RWPE1 (cell line): ENCODE measurements around the gene ECD.

Source experiments
- CTCF ChIA-PET: fragments of 350-600 bp; sonication (Branson Sonifier 250); formaldehyde crosslinking; extraction: SDS; loops from one replicate; lab custom pipeline; 2021; lab: Yijun Ruan, JAX
- POLR2A ChIA-PET: fragments of 400-600 bp; formaldehyde crosslinking; extraction: SDS; loops from one replicate; lab custom pipeline; 2020; ENCODE audit warnings: antibody characterized with exemption; ENCODE audit not compliant: low non-redundant PET; lab: Yijun Ruan, JAX
- DNase-seq: peaks from one replicate; pipeline ENCODE4 v3.0.0; 2012; ENCODE audit warnings: low spot score
- H3K27ac ChIP-seq: fragments of 450-650 bp; 2 replicates; pipeline ENCODE4 v1.5.1; 2017
- CTCF ChIP-seq: fragments of 450-650 bp; conservative IDR thresholded peaks from 2 replicates; pipeline ENCODE4 v1.5.1; 2017; ENCODE audit warnings: low read depth, mild to moderate bottlenecking

Gene ECD

GRCh38 chr10:73167783-73168464 lies at the start of gene ECD, which contains the start of gene FAM149B1:
TSS of gene ECD (minus strand) at chr10:73168008. CDS start at chr10:73163937, 4,071 bp downstream.
TSS of gene FAM149B1 (plus strand) at chr10:73168119. CDS start at chr10:73168340, 221 bp downstream.
- H3K27ac ChIP-seq = peak within 1 kb of the TSS; percentile 94
- ChIA-PET CTCF (interaction anchor here (0.5 to 0.6 kb wide), 4 partner anchors 23 to 667 kb away, joined by 3 to 4 read pairs (median 4); no protein-coding TSS in a partner anchor), POLR2A (interaction anchor here (0.6 to 1.3 kb wide), 2 partner anchors 14 to 439 kb away, joined by 3 read pairs; no protein-coding TSS in a partner anchor)
- TF ChIP-seq CTCF = no peak
- peak; percentile 95 for DNase-seq

- POLR2A ChIA-PET = no interaction called here
- CTCF ChIA-PET = no interaction called here
Observed at GRCh38 chr10:73215749-73216148, 47.9 kb upstream of the ECD start.

GRCh38 chr10:73211106-73211811 lies 43.5 kb upstream of the ECD start:
- no peak for DNase-seq
- H3K27ac ChIP-seq = no peak overlapping the region
- ChIA-PET POLR2A (no interaction called here), CTCF (no interaction called here)
- TF ChIP-seq CTCF = no peak

More at GRCh38 chr10:73215749-73216148, 47.9 kb upstream of the ECD start:
- H3K27ac ChIP-seq = no peak overlapping the region
- DNase-seq = no peak
- no peak for TF ChIP-seq CTCF

GRCh38 chr10:73210395-73211105 lies 42.7 kb upstream of the ECD start:
- H3K27ac ChIP-seq = no peak overlapping the region

GRCh38 chr10:73209705-73210104 lies 41.9 kb upstream of the ECD start:
- no peak overlapping the region for H3K27ac ChIP-seq
- DNase-seq = peak; percentile 62
- CTCF ChIA-PET = no interaction called here
- POLR2A ChIA-PET = interaction anchor here (0.6 kb wide), 1 partner anchor 26 kb away, joined by 3 read pairs; no protein-coding TSS in a partner anchor
- TF ChIP-seq CTCF = no peak

More at GRCh38 chr10:73210395-73211105, 42.7 kb upstream of the ECD start:
- TF ChIP-seq CTCF = no peak
- no peak for DNase-seq
- CTCF ChIA-PET = no interaction called here
- POLR2A ChIA-PET = interaction anchor here (0.6 kb wide), 1 partner anchor 25 kb away, joined by 3 read pairs; no protein-coding TSS in a partner anchor

GRCh38 chr10:73207883-73208282 lies 40.1 kb upstream of the ECD start:
- no peak overlapping the region for H3K27ac ChIP-seq
- ChIA-PET POLR2A (no interaction called here), CTCF (no interaction called here)
- no peak for TF ChIP-seq CTCF
- no peak for DNase-seq
